BLaER1 treated with 17β-estradiol and CSF1 and Interleukin-3, amounts not matched to agents 10 nM and 100 nM (cell line): ENCODE measurements around the gene IL17D.

ENCODE experiments used
- H3K27ac ChIP-seq, 11 experiments: shearing (Covaris generic); formaldehyde crosslinking; 2 replicates each; pipeline ENCODE4 v1.8.1; 2022
- H3K27me3 ChIP-seq, 11 experiments: shearing (Covaris generic); formaldehyde crosslinking; 2 replicates each; pipeline ENCODE4 v1.8.1; 2022
- H3K36me3 ChIP-seq, 11 experiments: shearing (Covaris generic); formaldehyde crosslinking; 2 replicates each; pipeline ENCODE4 v1.8.1; 2022
- H3K4me1 ChIP-seq, 10 experiments: shearing (Covaris generic); formaldehyde crosslinking; 2 replicates each; pipeline ENCODE4 v1.8.1; 2022
- H3K4me2 ChIP-seq, 11 experiments: shearing (Covaris generic); formaldehyde crosslinking; 2 replicates each; pipeline ENCODE4 v1.8.1; 2022
- H3K4me3 ChIP-seq, 10 experiments: shearing (Covaris generic); formaldehyde crosslinking; 2 replicates each; pipeline ENCODE4 v1.8.1; 2022
- H3K9ac ChIP-seq, 11 experiments: shearing (Covaris generic); formaldehyde crosslinking; 2 replicates each; pipeline ENCODE4 v1.8.1; 2022
- H3K9me3 ChIP-seq, 11 experiments: shearing (Covaris generic); formaldehyde crosslinking; replicated peaks in 1 of 11; 2 replicates each; pipeline ENCODE4 v1.8.1; 2022
- H4K20me1 ChIP-seq, 11 experiments: shearing (Covaris generic); formaldehyde crosslinking; 2 replicates each; pipeline ENCODE4 v1.8.1; 2022
- Cebpa-rat ChIP-seq, 11 experiments: shearing (Covaris generic); IDR thresholded peaks; 2 replicates each; pipeline ENCODE4 v1.8.1; 2022

The IL17D gene

DNA sequence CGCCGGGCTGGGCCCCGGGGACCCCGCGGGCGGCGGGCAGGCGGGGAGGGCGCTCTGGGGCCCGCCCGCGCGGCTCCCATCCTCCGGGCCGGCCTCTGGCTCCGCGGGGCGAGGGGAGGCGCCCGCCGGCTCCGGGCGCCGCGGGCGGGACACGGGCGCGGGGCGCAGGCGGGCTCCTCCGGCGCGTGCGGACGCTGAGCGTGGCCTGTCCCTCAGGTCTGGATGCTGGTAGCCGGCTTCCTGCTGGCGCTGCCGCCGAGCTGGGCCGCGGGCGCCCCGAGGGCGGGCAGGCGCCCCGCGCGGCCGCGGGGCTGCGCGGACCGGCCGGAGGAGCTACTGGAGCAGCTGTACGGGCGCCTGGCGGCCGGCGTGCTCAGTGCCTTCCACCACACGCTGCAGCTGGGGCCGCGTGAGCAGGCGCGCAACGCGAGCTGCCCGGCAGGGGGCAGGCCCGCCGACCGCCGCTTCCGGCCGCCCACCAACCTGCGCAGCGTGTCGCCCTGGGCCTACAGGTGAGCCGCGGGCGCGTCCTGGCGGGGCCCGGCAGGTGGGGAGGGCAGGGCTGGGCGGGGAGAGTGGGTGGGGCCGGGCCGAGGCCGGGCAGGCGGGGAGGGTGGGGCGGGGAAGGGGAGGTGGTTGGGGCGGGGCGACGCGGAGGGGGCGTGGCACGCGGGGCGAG, 420 bp downstream of the IL17D start:
- no peaks in the 10 kb centered on the region for H4K20me1 ChIP-seq
- peak overlapping the region; percentile 73 to 92 (median 87) for H3K9ac ChIP-seq
- TF ChIP-seq Cebpa-rat (IDR thresholded peaks at IDR 0.05) = no peak
- no peaks in the 10 kb centered on the region for H3K9me3 ChIP-seq
- H3K27me3 ChIP-seq = peaks cover 0 to 13% (median 6%) of the 10 kb centered on the region in 11 experiments; a peak in 7 of 22 replicates
- peaks cover 16 to 22% (median 18%) of the 10 kb centered on the region in 10 experiments for H3K4me1 ChIP-seq
- H3K27ac ChIP-seq = peak overlapping the region in 10 of 11 experiments; percentile 73 to 84 (median 82); a peak in 21 of 22 replicates
- H3K4me3 ChIP-seq = peak overlapping the region; percentile 66 to 89 (median 81)
- H3K4me2 ChIP-seq = peak overlapping the region; percentile 88 to 99 (median 96)
- no peaks in the 10 kb centered on the region for H3K36me3 ChIP-seq

DNA sequence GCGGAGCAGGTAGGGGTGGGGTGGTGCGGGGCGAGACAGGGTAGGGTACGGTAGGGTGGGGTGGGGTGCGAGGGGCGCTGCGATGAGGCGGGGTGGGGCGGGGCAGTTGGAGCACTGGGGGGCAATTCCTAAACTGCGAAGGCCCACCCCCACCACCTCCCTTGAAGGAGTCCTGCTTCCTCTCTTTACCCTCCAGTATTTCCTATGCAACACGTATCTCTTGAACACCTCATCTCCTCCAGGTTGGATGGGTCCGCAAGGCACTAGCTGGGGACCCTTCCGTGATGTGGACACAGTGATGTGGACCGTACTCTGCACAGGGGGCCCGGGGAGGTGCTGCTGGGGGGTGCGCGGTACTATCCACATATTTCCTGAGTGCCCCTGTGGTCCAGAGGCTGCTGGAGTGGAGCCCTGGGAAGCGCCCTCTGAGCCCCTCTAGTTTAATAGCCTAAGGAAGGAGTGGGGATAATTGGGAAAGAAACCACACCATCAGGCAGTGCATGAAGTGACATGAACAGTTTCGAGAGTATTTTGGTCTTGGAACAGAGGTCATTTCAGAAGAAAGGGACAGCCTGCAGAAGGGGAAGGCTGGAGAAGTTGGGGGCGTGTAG, 1.1 kb downstream of the IL17D start:
- no peak for TF ChIP-seq Cebpa-rat (IDR thresholded peaks at IDR 0.05)
- Histone ChIP-seq H3K36me3 (no peaks in the 10 kb centered on the region), H3K27ac (no peak overlapping the region), H3K4me3 (peak overlapping the region in 2 of 10 experiments; percentile 34 to 84; a peak in 2 of 20 replicates), H3K4me2 (peak overlapping the region in 8 of 11 experiments; percentile 28 to 59 (median 39); a peak in 11 of 22 replicates), H3K9me3 (no peaks in the 10 kb centered on the region), H3K4me1 (peaks cover 16 to 22% (median 18%) of the 10 kb centered on the region in 10 experiments), H4K20me1 (no peaks in the 10 kb centered on the region), H3K27me3 (peaks cover 0 to 13% (median 6%) of the 10 kb centered on the region in 11 experiments; a peak in 7 of 22 replicates), H3K9ac (no peak overlapping the region)

GRCh38 chr13:20706661-20707060, 3.2 kb downstream of the IL17D start:
- Histone ChIP-seq H3K27me3 (peaks cover 0 to 13% (median 5%) of the 10 kb centered on the region in 11 experiments; a peak in 7 of 22 replicates), H3K36me3 (no peaks in the 10 kb centered on the region), H3K9me3 (no peaks in the 10 kb centered on the region), H4K20me1 (no peaks in the 10 kb centered on the region), H3K27ac (no peak overlapping the region), H3K4me1 (peaks cover 13 to 17% (median 14%) of the 10 kb centered on the region in 10 experiments), H3K9ac (no peak overlapping the region), H3K4me2 (no peak overlapping the region), H3K4me3 (no peak overlapping the region)
- no peak for TF ChIP-seq Cebpa-rat (IDR thresholded peaks at IDR 0.05)

- H3K4me2 ChIP-seq = no peak overlapping the region
- TF ChIP-seq Cebpa-rat (IDR thresholded peaks at IDR 0.05) = no peak
- no peaks in the 10 kb centered on the region for H3K27me3 ChIP-seq
- H3K27ac ChIP-seq = no peak overlapping the region
- H3K9ac ChIP-seq = no peak overlapping the region
- H3K9me3 ChIP-seq = no peaks in the 10 kb centered on the region
- H3K4me3 ChIP-seq = no peak overlapping the region
- H3K4me1 ChIP-seq = peaks cover 0 to 4% (median 0%) of the 10 kb centered on the region in 10 experiments; a peak in 3 of 20 replicates
- no peaks in the 10 kb centered on the region for H4K20me1 ChIP-seq
- no peaks in the 10 kb centered on the region for H3K36me3 ChIP-seq
Observed at GRCh38 chr13:20708216-20708615, 4.7 kb downstream of the IL17D start.

DNA sequence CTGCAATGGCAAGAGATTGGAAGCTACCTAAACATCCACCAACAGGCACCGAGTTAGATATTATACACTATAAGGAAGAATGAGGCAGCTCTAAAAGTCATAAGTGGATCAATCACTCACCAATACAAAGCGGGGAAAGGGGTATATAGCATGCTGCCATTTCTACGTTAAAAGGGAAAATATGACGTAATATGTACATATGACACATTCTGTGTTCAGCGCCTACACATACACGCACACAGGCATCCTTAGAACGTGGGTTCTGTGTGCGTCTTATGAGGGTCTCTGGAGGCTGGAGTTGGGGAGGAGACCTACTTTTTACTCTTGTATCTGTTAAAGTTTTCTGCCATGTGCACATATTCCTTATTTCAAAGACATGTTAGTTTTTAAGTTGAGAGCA, 5.9 kb downstream of the IL17D start:
- peaks cover 0 to 9% (median 0%) of the 10 kb centered on the region in 10 experiments; a peak in 6 of 20 replicates for H3K4me1 ChIP-seq
- H3K9me3 ChIP-seq = no peaks in the 10 kb centered on the region
- no peaks in the 10 kb centered on the region for H3K36me3 ChIP-seq
- no peak overlapping the region for H3K27ac ChIP-seq
- H3K9ac ChIP-seq = no peak overlapping the region
- H4K20me1 ChIP-seq = no peaks in the 10 kb centered on the region
- peak in 1 of 11 experiments; percentile 59; a peak in 2 of 22 replicates for TF ChIP-seq Cebpa-rat (IDR thresholded peaks at IDR 0.05)
- no peak overlapping the region for H3K4me2 ChIP-seq
- H3K27me3 ChIP-seq = no peaks in the 10 kb centered on the region
- H3K4me3 ChIP-seq = no peak overlapping the region

- H3K27me3 ChIP-seq = no peaks in the 10 kb centered on the region
- no peaks in the 10 kb centered on the region for H4K20me1 ChIP-seq
- TF ChIP-seq Cebpa-rat (IDR thresholded peaks at IDR 0.05) = no peak
- H3K4me1 ChIP-seq = peaks cover 0 to 11% (median 0%) of the 10 kb centered on the region in 10 experiments; a peak in 5 of 20 replicates
- no peaks in the 10 kb centered on the region for H3K36me3 ChIP-seq
- H3K4me3 ChIP-seq = no peak overlapping the region
- H3K27ac ChIP-seq = no peak overlapping the region
- H3K4me2 ChIP-seq = no peak overlapping the region
- H3K9me3 ChIP-seq = no peaks in the 10 kb centered on the region
- H3K9ac ChIP-seq = no peak overlapping the region
Observed at GRCh38 chr13:20709782-20710181, 6.3 kb downstream of the IL17D start.

DNA sequence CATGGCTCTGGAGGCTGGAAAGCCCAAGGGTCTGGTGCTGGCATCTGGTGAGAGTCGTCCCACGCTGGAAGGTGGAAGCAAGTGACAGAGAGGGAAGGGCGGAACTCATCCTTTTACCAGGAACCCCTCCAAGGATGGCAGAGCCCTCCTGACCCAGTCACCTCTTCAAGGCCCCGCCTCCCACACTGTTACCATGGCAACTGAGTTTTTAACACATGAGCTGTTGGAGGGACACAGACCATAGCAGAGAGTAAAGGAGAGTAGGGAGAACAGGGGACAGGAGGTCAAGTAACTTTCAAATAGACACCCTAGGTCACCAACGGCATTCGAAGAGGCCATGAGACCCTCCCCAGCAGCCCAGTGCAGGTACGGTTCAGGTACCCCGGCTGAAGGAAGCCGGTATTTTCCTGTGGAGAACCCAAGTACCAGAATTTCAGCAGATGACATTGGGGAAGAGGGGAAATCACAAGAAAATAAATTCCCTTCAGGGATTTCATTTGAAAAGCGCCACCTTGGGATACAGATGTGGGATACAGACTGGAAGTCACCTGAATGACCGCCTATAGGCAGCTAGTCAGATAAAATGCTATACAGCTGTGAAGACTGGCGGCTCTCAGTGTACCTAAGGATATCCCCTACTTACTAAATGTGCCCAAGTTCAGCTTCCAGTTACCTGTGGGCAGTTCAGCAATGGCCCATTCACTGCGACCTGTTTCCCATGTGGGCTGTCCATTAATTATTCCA, 8.0 kb downstream of the IL17D start:
- H3K27ac ChIP-seq = no peak overlapping the region
- no peak overlapping the region for H3K9ac ChIP-seq
- H3K4me3 ChIP-seq = no peak overlapping the region
- no peak for TF ChIP-seq Cebpa-rat (IDR thresholded peaks at IDR 0.05)
- H3K4me2 ChIP-seq = no peak overlapping the region
- no peaks in the 10 kb centered on the region for H3K36me3 ChIP-seq
- H4K20me1 ChIP-seq = no peaks in the 10 kb centered on the region
- no peaks in the 10 kb centered on the region for H3K27me3 ChIP-seq
- no peaks in the 10 kb centered on the region for H3K9me3 ChIP-seq
- H3K4me1 ChIP-seq = peaks cover 0 to 11% (median 0%) of the 10 kb centered on the region in 10 experiments; a peak in 4 of 20 replicates

GRCh38 chr13:20713014-20713376, 9.5 kb downstream of the IL17D start:
- H3K4me2 ChIP-seq = no peak overlapping the region
- H4K20me1 ChIP-seq = no peaks in the 10 kb centered on the region
- TF ChIP-seq Cebpa-rat (IDR thresholded peaks at IDR 0.05) = no peak
- no peak overlapping the region for H3K27ac ChIP-seq
- no peak overlapping the region for H3K4me3 ChIP-seq
- no peak overlapping the region for H3K9ac ChIP-seq
- H3K27me3 ChIP-seq = no peaks in the 10 kb centered on the region
- no peaks in the 10 kb centered on the region for H3K36me3 ChIP-seq
- H3K4me1 ChIP-seq = peaks cover 0 to 11% (median 0%) of the 10 kb centered on the region in 10 experiments; a peak in 4 of 20 replicates
- H3K9me3 ChIP-seq = no peaks in the 10 kb centered on the region

DNA sequence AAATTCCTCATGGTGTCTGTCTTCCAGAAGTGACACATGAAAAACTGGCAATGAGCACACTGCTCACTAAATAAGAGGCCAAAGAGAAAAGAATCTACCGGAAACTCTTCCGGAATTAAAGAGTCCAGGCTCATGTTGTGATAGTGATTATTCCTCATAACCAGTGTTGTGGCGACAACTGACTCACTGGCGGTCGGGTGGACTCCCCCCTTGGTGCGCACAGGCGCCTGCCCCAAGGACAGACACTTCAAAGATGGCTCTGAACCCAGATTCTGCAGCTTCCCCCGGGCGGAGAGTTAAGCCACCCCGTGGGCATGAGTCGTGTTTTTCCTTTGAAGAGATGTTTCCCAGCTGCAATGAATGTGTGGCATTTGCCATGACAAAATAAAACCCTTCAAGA, 10.3 kb downstream of the IL17D start:
- peak overlapping the region in 2 of 11 experiments; percentile 5 to 7; a peak in 1 of 22 replicates for H3K4me2 ChIP-seq
- no peaks in the 10 kb centered on the region for H3K9me3 ChIP-seq
- no peak overlapping the region for H3K27ac ChIP-seq
- no peak overlapping the region for H3K4me3 ChIP-seq
- peaks cover 0 to 11% (median 0%) of the 10 kb centered on the region in 10 experiments; a peak in 4 of 20 replicates for H3K4me1 ChIP-seq
- no peak overlapping the region for H3K9ac ChIP-seq
- no peaks in the 10 kb centered on the region for H3K36me3 ChIP-seq
- TF ChIP-seq Cebpa-rat (IDR thresholded peaks at IDR 0.05) = no peak
- no peaks in the 10 kb centered on the region for H3K27me3 ChIP-seq
- H4K20me1 ChIP-seq = no peaks in the 10 kb centered on the region
